ENCODE measurements around the gene FHOD1.
A peak's percentile ranks its signal among the peaks of the same experiment; 100 is the strongest.

The FHOD1 gene

DNA sequence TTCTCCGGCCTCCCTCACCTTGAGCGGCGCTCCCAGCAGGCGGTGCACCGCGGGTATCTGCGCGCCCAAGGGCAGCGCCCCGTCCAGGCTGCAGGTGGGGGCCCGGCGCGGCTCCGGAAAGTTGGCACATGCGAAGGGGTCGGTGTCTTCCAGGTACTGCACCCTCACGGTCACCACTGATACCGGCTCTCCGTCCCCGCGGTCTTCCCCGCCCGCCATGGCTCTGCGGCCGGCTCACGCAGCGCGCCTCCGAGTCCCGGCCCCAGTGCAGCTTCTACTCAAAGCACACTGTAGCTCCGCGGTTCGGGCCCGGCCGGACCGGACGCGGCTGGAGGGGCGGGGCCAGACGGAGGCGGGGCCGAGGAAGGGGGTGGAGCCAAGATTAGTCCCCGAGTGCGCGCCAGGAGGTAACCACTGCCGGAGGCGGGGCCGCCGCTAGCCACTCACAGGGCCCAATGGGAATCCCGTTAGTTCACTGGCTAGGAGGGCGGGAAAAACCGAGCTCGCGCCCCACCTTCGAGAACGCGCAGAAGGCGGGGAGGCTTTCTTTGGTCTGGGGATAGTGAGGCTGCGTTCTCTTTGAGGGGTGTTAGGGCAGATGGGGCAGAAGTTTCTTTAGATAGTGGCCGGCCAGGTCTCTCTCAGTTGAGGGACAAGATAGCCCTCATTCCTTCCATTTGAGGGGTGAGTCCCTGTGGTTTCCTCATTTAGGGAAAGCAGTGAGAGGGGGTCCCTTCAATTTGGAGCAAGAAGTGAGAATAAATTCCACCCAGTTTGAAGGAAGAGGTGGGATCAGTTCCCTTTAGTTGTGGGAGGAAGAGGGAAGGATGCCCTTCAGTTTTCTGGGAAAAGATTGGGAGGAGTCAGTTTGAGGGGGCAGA is at the start of gene FHOD1:
Gene FHOD1, minus strand, starts transcription at position 290 of the 881 bp plus-strand sequence. Its CDS starts 71 bp downstream, at position 219.
- peak; percentile 94 for DNase-seq

DNA sequence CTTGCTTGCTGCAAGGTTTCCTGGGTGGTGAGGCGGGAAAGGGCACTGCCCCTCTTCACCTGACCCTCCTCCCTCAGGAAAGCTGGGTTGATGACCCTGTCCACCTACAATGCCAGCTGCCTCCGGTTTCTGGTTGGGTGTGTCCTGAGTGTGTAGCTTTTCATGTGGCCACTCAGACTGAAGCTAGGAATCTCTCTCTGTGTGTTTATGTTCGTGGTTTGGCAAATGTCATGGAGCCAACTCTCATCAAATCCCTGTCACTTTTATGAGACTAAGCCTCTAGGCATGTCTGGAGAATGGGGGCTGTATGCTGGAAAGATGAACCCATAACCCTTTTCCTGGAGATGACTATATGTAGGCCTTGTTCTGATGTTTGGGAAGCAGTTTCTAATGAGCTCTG is 49.1 kb upstream of the FHOD1 start:
- DNase-seq: no peak

DNA sequence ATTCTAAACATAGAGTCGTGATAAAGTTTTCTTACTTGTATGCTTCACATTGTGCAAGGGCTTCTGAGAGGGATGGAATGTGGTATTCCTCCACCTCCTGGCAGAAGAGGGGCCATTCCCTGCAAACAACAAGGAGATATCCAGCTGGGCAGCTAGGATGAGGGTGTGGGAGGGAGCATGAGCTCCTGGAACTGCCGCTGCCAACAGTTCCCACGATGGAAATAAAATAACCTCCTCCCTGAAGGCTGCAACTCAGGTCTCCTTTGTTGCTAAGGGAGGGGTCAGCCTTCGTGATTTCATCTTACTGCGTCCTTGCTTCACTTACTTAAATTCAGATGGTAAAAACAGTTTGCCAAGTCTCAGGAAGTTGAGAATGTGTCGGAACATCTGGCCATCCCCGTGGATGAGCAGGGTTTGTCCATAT is 47.7 kb upstream of the FHOD1 start:
- DNase-seq: no peak

DNA sequence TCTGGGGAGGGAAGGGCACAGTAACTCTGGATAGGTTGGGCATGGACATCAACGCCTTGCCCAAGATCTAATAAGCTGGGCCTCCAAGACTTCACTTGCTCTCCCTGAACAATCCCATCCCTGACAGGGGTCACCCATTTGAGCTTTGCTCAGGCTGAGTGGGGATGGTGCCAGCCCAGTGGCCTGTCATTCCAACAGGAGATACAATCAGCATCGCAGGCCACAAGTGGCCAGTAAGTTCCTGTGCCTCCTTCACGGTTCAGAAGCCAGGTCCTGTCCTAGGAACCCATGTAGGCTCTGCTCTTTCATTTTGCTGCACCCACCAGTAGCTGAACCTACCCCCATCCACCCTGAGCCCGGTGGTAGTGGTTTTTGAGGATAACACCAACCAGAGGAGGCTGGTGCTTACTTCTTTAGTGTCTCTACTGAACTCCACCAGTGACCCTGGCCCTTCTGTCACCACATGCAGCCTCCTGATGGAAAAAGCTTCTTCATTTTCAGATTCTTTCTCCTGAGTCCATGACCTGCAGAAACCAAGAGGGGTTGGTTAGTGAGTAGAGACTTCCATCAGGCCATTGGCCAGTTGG is 47.0 kb upstream of the FHOD1 start:
- no peak for DNase-seq

DNA sequence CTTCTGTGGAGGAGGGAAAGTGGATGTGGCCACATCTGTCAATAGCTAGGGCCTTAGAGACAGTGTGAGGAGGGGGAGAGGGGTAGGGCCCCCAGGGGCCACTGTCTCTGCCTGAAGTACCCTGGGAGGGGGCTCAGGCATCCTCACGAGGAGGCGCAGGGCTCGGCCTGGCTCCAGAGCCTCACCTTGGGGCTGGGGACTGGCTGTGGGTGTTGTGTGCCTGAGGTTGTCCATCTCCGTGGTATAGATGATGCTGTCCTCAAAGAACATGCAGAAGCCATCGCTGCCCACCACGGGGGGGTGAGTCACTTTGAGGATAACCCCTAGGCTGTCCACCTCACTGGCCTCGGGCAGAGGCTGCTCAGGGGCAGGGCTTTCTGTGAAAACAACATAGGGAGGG is 44.2 kb upstream of the FHOD1 start:
- no peak for DNase-seq

DNA sequence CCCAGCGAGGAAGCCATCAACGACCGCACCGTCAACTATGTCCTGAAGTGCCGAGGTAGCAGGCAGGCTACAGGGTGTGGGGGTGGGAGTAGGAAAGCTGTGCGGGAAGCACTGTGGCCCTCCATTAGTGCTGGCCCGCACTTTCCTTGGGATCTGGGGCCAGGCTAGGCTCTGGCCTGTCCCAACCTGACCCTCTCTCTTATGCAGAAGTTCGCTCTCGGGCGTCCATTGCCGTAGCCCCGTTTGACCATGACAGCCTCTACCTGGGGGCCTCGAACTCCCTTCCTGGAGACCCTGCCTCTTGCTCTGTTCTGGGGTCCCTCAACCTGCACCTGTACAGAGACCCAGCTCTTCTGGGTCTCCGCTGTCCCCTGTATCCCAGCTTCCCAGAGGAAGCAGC is 40.7 kb upstream of the FHOD1 start:
- DNase-seq: no peak

DNA sequence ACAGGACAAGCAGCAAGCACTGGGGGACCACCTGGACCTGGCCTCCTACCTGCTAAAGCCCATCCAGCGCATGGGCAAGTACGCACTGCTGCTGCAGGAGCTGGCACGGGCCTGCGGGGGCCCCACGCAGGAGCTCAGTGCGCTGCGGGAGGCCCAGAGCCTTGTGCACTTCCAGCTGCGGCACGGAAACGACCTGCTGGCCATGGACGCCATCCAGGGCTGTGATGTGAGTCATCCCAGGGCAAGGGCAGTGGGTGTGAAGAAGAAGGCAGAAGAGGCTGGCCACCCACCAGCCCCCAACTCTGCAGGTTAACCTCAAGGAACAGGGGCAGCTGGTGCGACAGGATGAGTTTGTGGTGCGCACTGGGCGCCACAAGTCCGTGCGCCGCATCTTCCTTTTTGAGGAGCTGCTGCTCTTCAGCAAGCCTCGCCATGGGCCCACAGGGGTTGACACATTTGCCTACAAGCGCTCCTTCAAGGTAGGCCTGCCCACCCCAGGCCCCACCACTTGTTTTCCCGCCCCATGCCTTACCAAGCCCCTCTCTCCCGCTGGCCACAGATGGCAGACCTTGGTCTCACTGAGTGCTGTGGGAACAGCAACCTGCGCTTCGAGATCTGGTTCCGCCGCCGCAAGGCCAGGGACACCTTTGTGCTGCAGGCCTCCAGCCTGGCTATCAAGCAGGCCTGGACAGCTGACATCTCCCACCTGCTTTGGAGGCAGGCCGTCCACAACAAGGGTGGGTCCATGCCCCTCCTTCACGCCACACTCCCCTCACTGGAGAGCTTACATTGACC is 39.4 kb upstream of the FHOD1 start:
- DNase-seq: no peak

DNA sequence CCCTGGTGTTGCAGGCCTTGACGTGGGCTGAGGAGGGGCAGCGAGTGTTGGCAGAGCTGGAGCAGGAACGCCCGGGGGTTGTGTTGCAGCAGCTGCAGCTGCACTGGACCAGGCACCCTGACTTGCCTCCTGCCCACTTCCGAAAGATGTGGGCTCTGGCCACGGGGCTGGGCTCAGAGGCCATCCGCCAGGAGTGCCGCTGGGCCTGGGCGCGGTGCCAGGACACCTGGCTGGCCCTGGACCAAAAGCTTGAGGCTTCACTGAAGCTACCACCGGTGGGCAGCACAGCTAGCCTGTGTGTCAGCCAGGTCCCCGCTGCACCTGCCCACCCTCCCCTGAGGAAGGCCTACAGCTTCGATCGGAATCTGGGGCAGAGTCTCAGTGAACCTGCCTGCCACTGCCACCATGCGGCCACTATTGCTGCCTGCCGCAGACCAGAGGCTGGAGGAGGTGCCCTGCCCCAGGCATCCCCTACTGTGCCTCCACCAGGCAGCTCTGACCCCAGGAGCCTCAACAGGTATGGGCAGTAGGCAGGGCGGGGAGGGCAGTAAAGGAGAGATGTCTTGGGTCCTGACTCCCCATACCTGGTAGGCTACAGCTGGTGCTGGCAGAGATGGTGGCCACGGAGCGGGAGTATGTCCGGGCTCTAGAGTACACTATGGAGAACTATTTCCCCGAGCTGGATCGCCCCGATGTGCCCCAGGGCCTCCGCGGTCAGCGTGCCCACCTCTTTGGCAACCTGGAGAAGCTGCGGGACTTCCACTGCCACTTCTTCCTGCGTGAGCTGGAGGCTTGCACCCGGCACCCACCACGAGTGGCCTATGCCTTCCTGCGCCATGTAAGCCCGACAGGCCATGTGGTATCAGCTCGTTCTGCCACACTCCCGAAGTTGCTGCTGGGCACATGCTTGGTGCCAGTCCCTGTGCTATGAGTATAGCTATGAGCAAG is 37.7 kb upstream of the FHOD1 start:
- DNase-seq: peak; percentile 98

DNA sequence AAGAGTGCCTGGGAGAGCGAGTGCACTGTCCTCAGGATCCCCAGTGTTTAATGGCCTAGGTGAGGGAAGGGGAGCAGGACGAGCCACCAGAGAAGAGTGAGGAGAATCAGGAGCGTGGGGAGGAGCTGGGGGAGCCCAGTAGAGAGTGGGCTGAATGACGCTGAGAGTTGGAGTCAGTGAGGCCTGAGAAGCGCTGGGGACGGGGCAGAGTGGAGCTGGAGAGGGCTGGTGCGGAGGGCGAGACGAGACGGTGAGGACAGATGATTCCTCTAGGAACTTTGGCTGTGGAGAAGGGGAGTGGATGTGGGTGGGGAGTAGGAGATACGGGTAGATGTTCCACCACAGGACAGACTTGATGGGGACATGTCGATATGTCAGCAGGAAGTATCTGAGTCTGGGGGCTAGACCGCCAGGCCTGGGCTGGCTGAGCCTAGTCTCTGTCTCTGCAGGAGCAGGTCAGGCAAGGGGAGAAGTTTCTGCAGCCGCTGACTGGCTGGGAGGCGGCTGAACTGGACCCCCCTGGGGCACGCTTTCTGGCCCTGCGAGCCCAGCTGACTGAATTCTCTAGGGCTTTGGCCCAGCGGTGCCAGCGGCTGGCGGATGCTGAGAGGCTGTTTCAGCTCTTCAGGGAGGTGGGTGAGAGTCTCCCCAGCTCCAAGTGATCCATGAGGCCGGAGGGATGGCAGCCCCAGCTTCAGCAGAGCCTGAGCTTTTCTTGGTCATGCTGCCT is 36.7 kb upstream of the FHOD1 start:
- DNase-seq: no peak

DNA sequence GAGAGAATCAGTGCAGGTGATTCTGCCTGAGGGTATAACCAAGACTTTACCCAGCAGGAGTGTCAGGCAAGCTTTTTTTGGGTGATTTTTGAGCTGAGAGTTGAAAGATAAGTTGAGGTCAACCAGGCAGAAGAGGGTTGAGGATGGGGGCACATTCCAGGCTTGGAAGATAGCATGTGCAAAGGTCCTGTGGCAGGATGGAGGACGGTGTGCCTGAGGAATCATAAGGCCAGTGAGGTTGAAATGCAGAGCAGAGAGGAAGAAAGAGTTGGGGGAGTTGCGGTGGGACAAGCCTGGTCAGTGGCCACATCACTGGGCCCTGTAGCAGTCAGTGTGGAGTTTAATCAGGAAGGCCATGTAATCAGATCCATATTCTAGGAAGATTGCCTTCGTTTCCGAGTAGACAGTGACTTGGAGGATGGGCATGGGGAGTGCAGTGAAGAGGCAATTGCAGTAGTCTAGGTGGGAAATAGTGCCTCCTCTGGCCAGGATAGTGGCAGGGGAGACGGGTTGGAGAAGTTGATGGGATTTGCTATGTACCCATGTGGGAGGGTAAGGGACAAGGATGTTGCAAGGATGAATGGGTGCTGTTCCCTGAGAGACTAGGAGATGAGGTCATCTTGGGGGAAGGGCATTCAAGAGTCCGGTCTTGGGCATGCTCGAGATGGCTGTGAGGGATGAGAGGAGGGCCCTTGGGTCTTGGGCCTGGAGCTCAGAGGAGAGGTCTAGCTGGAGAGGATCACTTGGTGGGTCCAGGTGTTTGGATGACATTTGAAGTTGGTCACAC is 36.0 kb upstream of the FHOD1 start:
- no peak for DNase-seq

DNA sequence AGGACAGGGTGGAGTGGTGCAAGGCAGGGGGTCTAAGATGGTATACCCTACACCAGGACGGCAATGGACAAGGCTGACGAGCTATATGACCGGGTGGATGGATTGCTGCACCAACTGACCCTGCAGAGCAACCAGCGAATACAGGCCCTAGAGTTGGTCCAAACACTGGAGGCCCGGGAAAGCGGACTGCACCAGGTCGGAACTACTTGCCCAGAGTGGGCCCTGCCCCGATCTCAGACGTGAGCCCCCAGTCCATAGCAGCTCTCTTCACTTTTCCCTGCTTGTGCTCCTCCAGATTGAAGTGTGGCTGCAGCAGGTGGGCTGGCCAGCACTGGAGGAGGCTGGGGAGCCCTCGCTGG is 35.1 kb upstream of the FHOD1 start:
- DNase-seq: no peak

DNA sequence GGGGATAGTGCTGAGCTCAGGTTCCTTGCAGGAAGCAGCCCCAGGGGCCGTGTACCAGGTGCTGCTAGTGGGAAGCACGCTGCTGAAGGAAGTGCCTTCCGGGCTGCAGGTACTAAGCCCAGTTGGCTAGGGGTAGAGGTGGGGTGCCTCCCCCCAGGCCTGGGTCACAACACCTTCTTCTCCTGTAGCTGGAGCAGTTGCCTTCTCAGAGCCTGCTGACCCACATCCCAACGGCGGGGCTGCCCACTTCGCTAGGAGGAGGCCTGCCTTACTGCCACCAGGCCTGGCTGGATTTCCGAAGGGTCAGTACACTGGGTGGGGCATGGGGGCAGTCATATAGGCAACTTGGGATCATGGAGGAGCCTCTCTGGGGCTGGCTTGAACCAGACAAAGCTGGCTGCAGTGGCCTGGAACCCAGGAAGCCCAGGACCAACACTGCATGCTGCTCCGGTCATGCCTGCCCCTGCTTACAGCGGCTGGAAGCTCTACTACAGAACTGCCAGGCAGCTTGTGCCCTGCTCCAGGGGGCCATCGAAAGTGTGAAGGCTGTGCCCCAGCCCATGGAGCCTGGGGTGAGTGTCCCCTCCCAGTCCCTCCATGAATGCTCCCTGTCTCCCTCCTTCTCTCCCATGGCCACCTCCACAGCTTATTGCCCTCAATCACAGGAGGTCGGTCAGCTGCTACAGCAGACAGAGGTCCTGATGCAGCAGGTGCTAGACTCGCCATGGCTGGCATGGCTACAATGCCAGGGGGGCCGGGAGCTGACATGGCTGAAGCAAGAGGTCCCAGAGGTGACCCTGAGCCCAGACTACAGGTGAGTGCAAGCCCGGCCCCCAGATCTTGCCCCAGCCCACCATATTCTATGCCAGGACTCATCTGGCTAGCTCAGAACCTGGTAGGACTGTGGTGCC is 34.5 kb upstream of the FHOD1 start:
- DNase-seq: no peak

DNA sequence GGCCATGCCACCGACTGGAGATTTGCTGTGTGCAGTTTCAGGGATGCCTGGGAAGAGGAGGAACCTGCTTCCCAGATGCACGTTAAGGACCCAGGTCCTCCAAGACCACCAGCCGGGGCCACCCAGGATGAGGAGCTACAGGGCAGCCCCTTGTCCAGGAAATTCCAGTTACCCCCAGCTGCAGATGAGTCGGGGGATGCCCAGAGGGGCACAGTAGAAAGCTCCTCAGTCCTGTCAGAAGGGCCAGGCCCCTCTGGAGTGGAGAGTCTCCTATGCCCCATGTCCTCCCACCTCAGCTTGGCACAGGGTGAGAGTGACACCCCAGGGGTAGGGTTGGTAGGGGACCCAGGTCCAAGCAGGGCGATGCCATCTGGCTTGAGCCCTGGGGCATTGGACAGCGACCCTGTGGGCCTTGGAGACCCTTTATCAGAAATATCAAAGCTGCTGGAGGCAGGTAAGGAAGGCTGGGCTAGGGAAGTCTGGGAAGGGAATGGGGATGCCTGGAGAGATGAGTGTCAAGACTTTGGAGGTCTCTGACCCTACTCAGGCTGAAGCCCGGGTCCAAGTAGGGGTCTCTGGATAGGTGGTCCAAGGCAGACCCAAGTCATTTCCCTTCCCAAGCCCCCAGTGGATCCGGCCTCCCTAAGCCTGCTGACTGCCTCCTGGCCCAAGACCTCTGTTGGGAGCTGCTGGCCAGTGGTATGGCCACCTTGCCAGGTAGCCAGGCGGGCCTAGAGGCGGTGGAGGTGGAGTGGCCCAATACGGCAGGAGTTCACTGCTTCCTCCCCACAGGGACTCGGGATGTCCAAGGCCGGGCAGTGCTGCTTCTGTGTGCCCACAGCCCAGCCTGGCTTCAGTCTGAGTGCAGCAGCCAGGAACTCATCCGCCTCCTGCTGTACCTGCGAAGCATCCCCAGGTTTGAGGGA is 33.1 kb upstream of the FHOD1 start:
- no peak for DNase-seq

DNA sequence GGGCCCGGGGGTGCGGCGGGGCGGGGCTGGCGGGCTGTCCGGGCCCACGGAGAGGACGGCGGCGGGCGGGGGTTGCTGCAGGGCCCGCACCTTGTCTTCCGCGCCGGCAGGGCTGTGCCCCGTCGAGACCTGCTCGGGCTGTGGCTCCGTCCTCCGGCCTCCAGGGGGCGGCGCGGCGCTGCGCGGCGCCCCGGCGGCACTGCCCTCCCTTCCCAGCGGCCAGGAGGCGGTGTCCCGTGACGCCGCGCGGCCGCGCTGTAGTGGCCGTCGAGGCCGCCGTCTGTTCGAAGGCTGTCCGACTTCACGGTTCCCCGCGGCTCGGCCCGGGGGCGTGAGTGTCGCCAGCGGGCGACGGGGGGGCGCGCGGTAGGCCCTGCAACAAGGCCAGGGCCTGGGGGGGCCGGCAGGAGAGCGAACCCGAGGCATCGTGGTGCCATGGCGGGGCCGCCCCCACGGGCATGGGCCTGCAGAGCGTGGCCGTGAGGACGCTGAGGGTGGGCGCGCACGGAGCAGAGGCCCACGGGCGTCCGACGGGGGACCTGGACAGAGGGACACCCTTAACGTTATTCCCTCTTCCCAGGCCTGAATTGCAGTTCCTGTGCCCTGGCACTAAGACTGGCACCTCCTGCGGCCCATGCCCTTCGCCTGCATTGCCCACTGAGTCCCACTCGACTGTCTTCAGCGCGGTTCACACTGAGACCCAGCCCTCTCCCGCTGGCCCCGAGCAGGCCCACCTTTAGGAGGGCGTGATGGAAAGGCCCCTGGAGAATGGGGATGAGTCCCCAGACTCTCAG is 32.2 kb upstream of the FHOD1 start, which contains the start of gene PLEKHG4:
Gene PLEKHG4, plus strand, starts transcription at position 237 of the 794 bp plus-strand sequence. Its CDS starts 513 bp downstream, at position 750.
- DNase-seq: peak; percentile 99

DNA sequence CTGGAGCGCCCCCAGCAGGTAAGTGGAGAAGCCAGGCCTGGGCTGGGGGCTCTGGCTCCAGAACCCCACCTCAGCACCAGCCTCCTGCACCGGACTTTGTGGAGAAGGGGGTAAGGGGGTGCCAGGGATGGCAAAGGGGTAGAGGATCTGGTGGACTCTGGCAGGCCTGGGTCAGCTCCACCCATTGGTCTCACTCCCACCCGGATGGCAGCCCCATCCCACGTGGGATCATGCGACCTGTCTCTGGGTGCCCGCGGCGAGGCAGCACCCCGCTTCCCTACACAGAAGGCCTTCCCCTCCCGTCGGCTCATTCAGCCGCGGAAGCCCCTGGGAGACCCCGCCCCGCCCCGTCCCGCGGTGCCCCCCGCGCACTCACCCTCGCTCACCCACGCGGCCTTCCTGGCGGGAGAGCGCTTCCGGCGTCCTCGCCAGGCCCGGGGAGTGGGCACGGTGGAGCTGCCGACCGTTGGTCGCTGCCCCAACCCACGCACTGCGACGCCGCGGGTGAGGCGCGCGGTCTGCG is 31.6 kb upstream of the FHOD1 start:
- peak; percentile 77 for DNase-seq

DNA sequence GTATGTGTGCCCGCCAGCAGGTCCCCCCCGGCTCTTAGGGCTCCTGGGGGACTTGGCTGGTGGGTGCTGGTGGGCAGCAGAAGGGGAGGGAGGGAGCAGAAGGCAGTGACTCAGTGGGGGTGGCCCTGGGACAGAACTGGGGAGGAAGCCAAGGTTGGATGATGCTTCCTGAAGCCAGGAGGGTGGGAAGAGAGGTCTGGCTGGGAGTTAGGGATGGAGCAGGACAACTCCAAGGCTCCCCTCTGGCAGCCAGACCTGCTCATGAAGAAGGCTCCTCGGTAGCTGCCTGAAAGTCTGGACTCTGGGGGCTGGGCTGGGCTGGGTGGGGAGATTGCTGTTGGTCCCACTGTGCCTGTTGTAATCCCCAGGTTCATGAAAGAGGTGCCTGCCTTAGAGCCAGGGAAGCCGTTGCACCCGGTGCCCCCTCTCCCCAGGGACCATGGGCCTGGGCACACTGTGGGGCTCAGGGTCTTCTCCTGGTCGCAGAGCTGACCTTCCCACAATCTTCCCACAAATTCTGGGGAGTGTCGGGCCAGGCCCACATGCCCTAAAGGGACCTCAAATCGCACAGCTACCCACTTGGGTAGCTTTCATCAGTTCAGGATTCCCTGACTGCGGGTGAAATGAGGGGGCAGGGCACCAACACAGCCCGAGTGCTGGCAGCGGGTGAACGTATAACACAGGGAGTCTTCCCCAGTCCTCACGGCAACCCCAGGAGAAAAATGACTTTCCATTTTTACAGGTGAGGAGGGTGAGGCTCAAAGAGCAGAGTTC is 30.9 kb upstream of the FHOD1 start:
- peak; percentile 68 for DNase-seq

Data from 8988T (cell line).